ENCODE measurements around the gene RGMA.

The RGMA gene

GRCh38 chr15:93026380-93026817, 62.6 kb downstream of the RGMA start:
- no peak for FAIRE-seq
- DNase-seq (ENCODE audit: extremely low spot score, insufficient read length, low read depth) = no peak

GRCh38 chr15:93025625-93025982, 63.4 kb downstream of the RGMA start:
- FAIRE-seq (no peak), DNase-seq (ENCODE audit: extremely low spot score, insufficient read length, low read depth) (no peak)

GRCh38 chr15:93024716-93025624, 64.0 kb downstream of the RGMA start:
- DNase-seq (ENCODE audit: extremely low spot score, insufficient read length, low read depth) (no peak), FAIRE-seq (no peak)

- no peak for FAIRE-seq
- no peak for DNase-seq (ENCODE audit: extremely low spot score, insufficient read length, low read depth)
Measured at GRCh38 chr15:93024293-93024692, 64.7 kb downstream of the RGMA start.

GRCh38 chr15:93020976-93021772, 67.8 kb downstream of the RGMA start:
- FAIRE-seq = no peak

GRCh38 chr15:93019971-93020370, 69.0 kb downstream of the RGMA start:
- DNase-seq (ENCODE audit: extremely low spot score, insufficient read length, low read depth) = no peak

More at GRCh38 chr15:93020976-93021772, 67.8 kb downstream of the RGMA start:
- DNase-seq (ENCODE audit: extremely low spot score, insufficient read length, low read depth) = no peak

GRCh38 chr15:93019090-93019489, 69.9 kb downstream of the RGMA start:
- DNase-seq (ENCODE audit: extremely low spot score, insufficient read length, low read depth) (no peak), FAIRE-seq (no peak)

More at GRCh38 chr15:93019971-93020370, 69.0 kb downstream of the RGMA start:
- FAIRE-seq = no peak

GRCh38 chr15:93018574-93018973, 70.4 kb downstream of the RGMA start:
- DNase-seq (ENCODE audit: extremely low spot score, insufficient read length, low read depth) = no peak
- FAIRE-seq = no peak

- DNase-seq (ENCODE audit: extremely low spot score, insufficient read length, low read depth) (no peak), FAIRE-seq (no peak)
Measured at GRCh38 chr15:93017526-93017925, 71.5 kb downstream of the RGMA start.

GRCh38 chr15:93012786-93013185, 76.2 kb downstream of the RGMA start:
- DNase-seq (ENCODE audit: extremely low spot score, insufficient read length, low read depth) (no peak), FAIRE-seq (no peak)

- no peak for DNase-seq (ENCODE audit: extremely low spot score, insufficient read length, low read depth)
- FAIRE-seq = no peak
Measured at GRCh38 chr15:93007994-93008393, 81.0 kb downstream of the RGMA start.

- FAIRE-seq (no peak), DNase-seq (ENCODE audit: extremely low spot score, insufficient read length, low read depth) (no peak)
Measured at GRCh38 chr15:93005133-93005532, 83.9 kb downstream of the RGMA start.

- FAIRE-seq = no peak
- no peak for DNase-seq (ENCODE audit: extremely low spot score, insufficient read length, low read depth)
Measured at GRCh38 chr15:93001881-93002280, 87.1 kb downstream of the RGMA start.

GRCh38 chr15:93001156-93001555, 87.9 kb downstream of the RGMA start:
- no peak for DNase-seq (ENCODE audit: extremely low spot score, insufficient read length, low read depth)
- FAIRE-seq = no peak

GRCh38 chr15:92997821-92998220, 91.2 kb downstream of the RGMA start:
- DNase-seq (ENCODE audit: extremely low spot score, insufficient read length, low read depth) = no peak
- FAIRE-seq = no peak

GRCh38 chr15:92992720-92993119, 96.3 kb downstream of the RGMA start:
- DNase-seq (ENCODE audit: extremely low spot score, insufficient read length, low read depth) (no peak), FAIRE-seq (no peak)

GRCh38 chr15:92990031-92990430, 99.0 kb downstream of the RGMA start:
- DNase-seq (ENCODE audit: extremely low spot score, insufficient read length, low read depth) (no peak), FAIRE-seq (no peak)

- FAIRE-seq = peak; percentile 75
- no peak for DNase-seq (ENCODE audit: extremely low spot score, insufficient read length, low read depth)
Measured at GRCh38 chr15:92989470-92989869, 99.5 kb downstream of the RGMA start.

Measured in GM18507 (cell line).